Kidney tubule cell (primary cell): Measurements from ENCODE around the gene PRDM15.
A peak's percentile ranks its signal among the peaks of the same experiment; 100 is the strongest.

Experiments
- DNase-seq: peaks from one replicate; pipeline ENCODE4 v3.0.0-alpha.2; 2018; ENCODE audit warnings: low spot score

PRDM15 gene, protein sequence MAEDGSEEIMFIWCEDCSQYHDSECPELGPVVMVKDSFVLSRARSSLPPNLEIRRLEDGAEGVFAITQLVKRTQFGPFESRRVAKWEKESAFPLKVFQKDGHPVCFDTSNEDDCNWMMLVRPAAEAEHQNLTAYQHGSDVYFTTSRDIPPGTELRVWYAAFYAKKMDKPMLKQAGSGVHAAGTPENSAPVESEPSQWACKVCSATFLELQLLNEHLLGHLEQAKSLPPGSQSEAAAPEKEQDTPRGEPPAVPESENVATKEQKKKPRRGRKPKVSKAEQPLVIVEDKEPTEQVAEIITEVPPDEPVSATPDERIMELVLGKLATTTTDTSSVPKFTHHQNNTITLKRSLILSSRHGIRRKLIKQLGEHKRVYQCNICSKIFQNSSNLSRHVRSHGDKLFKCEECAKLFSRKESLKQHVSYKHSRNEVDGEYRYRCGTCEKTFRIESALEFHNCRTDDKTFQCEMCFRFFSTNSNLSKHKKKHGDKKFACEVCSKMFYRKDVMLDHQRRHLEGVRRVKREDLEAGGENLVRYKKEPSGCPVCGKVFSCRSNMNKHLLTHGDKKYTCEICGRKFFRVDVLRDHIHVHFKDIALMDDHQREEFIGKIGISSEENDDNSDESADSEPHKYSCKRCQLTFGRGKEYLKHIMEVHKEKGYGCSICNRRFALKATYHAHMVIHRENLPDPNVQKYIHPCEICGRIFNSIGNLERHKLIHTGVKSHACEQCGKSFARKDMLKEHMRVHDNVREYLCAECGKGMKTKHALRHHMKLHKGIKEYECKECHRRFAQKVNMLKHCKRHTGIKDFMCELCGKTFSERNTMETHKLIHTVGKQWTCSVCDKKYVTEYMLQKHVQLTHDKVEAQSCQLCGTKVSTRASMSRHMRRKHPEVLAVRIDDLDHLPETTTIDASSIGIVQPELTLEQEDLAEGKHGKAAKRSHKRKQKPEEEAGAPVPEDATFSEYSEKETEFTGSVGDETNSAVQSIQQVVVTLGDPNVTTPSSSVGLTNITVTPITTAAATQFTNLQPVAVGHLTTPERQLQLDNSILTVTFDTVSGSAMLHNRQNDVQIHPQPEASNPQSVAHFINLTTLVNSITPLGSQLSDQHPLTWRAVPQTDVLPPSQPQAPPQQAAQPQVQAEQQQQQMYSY

DNA sequence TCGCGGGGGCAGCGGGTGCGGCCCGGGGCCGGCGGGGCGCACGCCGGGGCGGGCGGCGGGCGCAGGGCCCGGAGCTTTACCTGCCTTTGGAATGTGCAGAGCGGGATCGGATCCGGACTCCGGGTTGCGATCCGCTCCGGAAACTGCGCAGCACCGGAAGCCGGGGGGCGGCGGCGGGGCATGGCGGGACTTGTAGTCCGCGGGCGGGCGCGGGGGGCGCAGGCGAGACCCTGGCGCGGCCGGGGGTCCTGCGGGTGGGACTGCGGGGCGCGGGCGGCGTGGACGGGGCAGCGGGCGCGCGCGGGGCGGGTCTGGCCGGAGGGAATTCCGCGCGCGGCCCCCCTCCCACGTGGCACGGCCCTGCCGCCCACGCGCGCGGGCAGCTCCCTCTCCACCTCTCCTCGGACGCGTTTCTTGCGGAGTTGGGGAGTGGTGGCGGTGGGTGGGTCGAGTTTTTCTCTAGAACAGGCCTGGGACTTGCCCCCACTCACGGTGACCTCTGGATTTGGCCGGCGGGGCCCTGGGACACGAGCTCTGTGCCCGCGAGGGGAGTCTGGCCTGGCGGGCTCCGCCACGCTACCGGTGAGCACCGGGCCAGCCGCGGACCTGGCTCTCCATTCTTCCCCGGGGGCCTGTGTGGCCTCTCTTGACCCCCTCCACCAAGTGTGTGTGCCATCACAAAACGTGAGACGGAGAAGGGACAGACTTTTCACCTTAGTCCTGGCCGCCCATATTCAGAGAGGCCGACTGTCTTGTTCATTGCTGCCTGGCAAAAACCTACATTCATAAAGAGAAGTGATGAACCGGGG is at the start of gene PRDM15:
PRDM15 (minus strand) TSS at position 155 of the 809 bp plus-strand sequence. CDS start 18,981 bp downstream, outside the sequence.
- DNase-seq = peak; percentile 85

DNA sequence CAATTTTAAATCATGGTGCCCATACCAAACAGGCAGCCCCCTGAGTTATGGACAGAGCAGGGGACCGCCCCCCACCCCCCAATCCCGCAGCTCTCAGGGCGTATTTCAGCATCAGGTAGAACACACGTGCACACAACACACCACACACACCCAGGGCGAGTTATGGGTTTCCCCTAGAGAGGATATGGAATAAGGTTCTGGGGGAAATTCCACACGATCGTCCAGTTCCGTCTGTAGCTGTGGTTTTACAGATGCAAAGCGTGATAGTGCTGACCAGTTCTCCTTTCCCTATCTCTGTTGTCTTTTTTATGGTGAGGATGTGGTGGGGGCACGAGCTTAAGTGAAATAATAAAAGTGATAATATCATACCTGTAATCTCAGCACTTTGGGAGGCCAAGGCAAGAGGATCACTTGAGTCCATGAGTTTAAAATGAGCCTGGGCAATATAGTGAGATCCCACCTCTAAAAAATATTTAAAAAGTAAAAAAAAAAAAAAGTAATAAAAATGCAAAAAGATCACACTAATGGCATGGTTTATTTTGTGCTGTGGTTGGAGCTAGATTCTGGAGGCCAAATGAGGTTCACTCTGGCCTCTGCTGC is 49.6 kb upstream of the PRDM15 start:
- no peak for DNase-seq

DNA sequence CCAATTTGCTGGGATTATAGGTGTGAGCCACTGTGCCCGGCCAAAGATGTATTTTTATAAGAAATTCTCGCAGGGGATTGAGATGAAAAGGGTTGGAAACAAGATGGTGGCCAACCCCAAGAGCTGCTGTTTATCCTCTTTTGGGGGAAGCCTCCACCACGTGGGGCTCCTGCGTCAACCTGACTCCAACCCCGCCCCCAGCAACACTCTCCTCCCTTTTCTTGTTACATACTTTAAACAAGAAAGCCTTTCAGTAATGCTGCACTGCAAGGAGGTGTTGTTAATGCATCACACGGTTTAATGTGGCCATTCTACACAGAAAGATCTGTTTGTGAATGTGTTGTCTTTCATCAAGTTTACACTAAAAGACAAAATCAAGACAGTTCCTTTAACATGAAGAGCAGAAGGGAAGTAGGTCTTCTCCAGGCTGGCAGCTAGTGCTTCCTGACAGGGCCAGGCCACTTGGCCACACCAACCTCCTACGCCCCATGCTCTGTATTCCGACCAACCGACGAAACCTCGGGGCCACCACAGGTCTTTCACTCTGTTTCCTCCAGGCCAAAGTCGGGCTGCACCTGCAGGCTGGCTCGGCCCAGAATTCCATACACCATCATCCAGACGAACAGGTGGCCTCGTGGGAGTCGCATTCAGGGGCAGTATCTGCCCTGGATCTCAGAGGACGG is 48.7 kb upstream of the PRDM15 start:
- no peak for DNase-seq

DNA sequence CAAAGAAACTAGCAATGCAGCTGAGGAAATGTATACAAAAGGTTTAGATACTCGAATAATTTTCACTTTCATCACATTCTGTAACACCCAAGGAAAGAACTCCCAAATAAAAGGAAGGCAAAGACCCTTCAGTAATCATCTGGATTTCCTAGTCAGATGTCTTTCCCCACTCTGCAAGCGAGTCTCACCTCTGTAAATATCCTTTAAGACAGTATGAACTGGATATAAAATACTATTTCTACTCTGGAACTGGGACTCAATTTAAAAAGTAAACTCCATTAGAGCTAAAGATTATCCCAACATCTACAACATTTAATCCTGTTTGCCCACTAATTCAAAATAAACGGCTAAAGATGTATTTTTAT is 47.6 kb upstream of the PRDM15 start:
- DNase-seq = no peak

DNA sequence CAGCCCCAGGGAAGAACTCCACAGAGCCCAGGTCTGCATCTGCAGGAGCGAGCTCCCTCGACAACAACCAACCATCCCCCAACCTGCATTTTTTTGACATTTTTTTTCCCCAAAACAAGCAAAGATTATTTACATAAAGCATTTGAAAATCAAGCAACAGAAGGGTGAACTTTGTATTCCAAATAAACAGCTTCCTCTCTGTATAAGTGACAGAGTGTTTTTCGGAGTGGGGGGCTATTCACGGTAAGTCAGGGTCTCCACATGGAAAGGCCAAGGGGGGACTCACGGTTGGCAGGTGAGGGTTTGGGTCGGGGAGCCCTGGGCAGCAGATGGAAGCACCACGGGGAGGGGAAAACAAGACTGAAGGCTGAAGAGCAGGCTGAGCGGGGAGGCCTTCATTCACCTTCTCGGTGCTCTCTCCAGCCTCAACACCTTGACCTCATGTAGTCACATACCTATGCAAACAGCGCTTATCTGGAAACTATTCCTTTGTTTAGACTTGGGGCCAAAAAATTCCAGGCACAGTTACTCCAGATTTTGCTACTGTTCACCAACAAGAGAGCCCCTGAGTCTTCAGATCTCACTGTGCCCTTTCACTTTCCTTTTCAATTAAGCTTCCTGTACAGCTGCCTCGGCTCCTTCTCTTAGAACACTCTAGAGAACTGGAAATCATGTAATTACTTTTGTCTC is 47.1 kb upstream of the PRDM15 start:
- peak; percentile 59 for DNase-seq

DNA sequence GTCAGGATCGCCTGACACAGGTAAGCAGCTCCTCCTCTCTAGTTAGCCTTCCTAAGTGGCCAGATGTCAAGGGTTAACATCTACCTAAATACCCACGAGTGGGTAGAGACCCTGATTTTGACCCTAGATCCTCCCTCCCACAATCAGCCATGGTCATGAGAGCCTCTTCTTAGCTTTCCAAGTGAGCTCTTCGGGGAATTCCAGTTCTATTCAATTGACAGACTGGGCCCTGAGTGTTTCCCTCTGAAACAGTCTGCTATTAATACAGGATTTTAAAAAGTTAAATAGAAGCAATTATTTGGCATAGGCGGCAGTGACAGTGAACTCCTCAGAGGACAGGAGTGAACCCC is 46.6 kb upstream of the PRDM15 start:
- no peak for DNase-seq

DNA sequence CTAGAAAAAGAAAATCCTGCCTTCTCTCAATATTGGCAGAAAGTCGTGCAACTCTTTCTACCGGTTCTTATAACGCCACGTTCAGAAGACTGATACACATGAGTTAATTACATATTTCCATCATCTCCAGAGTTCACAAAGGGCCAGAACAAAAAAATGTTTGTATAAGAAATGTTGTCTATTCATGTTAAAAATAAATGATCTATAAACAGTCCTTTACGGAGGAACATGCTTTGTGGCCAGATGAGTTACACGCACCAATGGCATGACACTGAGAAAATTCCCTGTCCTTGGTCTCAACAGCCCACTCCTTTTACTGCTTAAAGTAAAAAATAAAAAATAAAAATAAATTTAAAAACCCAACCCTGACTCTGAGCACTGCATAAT is 45.2 kb upstream of the PRDM15 start:
- no peak for DNase-seq

DNA sequence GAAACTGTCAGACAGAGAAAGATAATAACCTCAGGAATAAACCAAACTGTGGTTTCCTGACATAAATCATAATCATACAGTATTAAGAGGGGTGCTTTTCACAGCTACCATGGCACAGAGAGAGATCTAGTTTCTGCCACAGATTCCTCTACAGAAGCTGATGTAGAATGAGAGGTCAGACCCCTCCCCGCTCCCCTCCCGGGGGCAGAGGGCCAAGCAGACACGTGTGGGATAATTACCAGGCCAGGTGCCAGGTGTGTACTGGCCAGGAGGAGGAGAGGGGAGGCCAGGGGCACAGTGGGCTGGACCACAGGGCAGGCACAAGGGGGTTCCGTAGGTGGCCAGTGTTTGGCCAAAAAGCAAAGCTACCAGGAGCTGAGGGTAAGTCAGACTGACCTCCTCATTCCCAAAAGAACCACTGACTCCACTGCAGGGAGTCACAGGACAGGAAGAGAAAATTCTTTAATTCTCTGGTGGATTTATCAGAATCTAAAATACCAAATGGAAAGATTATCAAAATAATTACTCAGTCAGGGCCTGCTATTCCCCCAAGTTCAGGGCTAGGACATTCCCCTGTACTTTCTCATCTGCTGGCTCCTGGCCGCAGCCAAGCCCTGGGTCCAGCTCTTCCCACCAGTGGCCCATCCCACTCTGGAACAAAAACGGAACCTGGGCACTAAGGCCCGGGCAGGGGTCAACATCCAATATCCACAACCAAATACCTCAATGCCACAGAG is 44.7 kb upstream of the PRDM15 start:
- no peak for DNase-seq

DNA sequence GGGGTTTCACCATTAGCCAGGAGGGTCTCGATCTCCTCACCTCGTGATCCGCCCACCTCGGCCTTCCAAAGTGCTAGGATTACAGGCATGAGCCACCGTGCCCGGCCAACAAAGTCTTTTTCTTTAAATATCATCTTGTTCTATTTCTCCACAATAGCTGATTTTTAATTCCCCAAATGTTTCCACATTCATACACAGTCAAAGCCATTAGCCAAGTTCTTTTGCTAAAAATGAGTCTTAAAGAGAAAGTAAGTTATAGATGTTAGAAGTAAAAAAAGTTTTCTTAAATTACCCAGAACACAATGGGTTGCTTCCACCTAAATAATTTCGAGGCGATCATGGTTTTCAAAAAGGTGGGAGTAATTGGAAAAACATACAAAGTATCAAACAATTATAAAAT is 44.0 kb upstream of the PRDM15 start:
- DNase-seq = no peak

DNA sequence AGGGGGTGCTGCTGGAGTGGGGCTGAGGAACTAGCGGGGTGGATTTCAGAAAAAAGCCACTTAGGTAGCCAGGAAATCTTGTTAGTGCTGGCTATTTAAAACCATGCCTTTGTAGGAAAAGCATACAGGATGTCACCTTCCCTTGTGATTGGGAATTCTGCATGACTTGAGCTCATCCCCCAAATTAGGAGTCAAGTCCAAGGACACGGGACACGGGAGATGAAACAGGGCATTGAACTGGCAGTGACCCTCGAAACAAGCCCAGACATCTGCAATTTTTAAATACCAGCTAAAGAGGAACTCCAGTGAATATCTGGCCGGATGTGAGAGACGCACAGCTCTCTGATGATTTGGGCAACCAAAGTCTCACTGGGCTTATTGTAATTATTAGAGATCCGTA is 41.9 kb upstream of the PRDM15 start:
- DNase-seq = no peak

DNA sequence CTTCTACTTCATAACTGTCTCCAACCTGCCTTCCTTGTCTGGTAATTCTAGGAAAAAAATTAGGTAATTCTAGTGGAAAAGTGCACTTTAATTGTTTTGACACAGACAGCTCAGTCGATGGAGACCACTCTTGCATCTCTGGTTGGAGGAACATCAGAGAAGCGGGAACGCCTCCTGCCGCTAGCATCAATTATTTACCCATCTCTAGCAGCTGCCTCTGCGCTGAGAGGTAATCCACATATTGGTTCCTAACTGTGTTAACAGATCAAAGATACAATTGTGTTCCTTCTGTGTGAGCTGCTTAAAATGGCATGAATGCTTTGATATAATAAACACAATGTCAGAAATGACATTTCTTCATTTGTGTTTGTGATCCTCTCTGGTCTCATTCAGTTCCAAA is 41.3 kb upstream of the PRDM15 start:
- no peak for DNase-seq

DNA sequence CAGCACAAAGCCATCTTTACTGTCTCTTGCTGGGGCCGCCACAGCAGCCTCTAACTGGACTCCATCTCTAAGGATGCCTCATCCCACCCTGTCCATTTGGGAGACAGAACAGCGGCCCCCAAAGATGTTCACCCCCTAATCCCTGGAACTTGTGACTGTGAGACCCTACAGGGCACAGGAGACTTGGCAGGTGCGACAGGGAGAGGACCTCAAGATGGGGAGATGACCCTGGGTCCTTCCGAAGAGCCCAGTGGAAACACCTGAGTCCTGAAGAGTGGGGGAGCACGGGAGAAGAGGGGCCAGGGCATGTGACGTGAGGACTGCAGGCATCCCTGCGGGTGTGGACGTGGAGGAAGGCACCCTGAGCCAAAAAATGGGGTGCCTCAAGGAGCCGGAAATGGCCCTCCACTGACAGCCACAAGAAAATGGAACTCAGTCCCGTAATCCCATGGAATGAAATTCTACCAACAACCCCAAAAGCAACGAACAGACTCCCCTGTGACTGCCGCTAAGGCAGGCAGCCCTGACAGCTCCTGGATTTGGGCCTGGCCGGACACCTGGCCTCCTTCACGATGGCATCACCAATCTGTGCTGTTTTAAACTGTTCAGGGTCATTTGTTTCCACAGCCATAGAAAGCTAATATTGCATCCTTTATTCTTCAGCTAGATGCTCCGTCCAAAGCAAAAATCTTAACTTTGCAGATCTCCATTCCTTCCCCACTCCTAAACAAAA is 40.7 kb upstream of the PRDM15 start:
- DNase-seq = no peak

DNA sequence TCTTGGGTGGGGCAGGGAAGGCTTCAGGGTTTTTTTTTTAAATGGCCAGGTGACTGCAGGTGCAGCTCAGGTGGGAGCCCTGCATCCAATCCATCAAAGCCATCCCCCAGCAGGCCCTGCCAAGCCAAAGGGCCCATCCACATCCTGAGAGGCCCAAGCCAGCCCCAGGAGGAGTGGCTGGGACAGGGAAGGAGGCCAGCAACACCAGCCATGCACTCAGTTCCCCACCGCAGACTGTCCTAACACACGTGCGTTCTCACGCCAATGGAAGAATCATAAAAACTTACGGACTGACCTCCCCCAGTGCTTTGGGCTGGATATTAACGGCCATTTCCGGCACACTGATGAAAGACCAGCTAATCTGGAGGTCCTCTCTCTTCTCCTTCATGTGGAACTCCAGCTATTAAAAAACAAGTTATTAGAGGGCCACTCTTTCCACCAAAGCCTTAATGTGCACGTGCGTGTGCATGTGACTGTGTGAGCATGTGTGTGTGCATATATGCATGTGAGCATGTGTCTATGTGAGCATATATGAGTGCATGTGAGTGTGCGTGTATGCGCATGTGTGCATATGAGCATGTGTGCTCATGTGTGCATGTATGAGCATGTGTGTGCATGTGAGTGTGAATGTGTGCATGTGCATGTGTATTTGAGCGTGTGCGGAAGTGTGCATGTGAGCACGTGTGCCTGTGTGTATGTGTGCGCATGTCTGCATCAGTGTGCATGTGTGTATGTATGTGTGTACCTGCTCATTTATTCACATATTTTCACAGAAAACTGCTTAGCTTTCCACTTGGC is 39.6 kb upstream of the PRDM15 start:
- no peak for DNase-seq

DNA sequence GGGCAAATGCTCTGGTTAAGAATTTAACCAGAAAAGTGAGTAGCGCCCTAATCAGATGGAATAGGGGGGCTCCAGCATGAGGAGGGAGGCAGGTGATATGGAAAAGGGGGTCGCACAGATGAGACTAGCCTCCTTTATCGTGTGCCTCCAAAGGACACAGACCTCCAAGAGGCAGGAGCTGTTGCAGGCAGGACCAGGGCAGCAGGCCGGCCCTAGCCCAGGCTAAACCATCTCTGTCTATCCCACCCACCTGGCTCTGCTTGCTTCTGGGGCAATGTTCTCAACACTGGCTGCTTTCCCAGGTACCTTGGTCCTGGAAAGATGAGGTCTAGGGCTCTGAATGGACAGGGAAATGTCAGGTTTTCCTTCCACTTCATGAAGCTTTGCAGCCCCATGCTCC is 38.4 kb upstream of the PRDM15 start:
- no peak for DNase-seq

DNA sequence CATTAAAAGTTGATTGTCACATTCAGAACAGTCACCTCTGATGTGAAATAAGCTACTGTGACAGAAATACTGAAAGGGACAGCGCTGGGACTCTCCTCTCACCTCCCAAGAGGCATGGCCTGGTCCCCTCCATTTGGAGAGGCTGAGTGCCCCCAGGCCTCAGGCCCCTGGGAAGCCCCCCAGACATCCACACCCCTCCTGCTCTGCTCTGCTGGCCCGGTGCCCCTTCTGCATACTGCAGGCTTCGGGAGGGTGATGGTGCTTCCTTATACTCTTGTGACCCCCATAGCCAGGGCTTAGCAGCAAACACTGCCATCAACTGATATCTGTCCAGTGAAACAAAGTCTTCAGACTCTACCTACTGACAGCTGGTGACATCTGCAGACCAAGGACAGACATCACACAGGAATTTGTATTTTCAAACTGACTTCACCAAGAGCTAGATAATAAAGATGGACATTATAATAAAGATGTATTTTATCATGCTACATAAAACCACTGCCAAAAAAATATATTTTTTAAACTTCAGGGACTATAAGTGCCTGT is 37.8 kb upstream of the PRDM15 start:
- DNase-seq = no peak

DNA sequence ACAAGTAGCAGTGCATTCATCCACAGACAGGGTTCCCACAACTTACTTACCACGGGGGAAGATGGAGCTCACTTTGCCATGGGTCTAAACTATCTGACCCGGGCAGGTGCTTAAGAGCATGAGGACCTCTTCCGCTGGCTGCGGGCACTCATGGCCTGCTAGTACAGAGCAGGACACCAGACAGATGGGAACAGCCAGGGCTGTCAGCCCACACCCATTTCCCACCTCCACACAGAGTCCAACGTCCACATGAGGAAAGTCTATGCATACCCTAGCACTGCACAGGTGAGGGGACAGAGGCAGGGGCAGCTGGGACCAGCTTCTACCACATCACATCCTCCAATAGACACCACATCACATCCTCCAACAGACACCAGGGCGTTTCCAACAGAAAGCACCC is 35.8 kb upstream of the PRDM15 start:
- DNase-seq = no peak

DNA sequence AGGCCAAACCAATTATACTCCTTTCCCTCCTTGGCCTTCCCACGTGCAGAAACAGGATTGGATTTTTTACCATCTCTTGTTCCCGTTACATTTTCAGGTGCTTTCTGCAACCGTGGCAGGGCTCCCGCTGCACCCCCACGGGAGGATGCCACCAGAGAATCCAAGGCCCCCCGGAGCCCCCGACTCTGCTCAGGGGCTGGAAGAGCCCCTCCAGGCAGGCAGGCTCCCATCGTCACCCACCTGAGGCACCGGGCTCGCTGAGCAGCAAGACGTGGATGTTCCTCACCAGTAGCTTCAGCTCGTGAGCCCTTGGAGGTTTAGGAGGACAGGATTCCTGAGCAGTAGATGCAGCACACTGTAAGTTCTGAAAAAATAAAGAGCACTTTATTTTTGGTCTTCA is 35.2 kb upstream of the PRDM15 start:
- no peak for DNase-seq

DNA sequence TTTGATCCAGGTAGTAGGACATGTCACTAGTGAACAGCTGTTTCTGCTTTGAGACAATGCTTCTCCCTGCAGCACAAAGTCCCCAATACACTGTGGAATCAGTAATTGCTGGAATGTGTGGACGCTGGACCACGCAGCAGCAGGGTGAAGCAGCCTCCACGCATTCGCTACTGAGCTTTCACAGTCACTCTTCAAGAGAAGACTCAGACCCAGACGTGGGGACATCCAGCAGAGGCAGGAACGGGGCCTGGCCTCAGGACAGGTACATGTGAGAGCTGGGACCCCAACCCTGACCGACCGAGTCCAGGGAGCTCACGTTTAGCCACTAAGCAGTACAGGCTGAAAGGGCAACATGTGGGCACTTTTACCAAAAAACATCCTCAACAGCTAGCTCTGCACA is 34.1 kb upstream of the PRDM15 start:
- no peak for DNase-seq
